Prostate gland (tissue), 2 donors: ENCODE measurements around the gene CYTH2.

Experiments
- CTCF ChIP-seq, 4 experiments: fragments of 200-600 bp in 2 of 4; fragments of 450-650 bp in 2 of 4; sonication (generic) in 2 of 4; IDR thresholded peaks; 1 replicate in 3 of 4; 2 replicates in 1 of 4; pipeline ENCODE4 v1.5.1; 2016 to 2019; ENCODE audit warnings: antibody characterized with exemption in 4 of 4, mild to moderate bottlenecking in 2 of 4, moderate library complexity in 2 of 4
- POLR2A ChIP-seq: fragments of 450-650 bp; IDR thresholded peaks from one replicate; pipeline ENCODE4 v1.6.1; 2016; ENCODE audit warnings: antibody characterized with exemption, mild to moderate bottlenecking
- POLR2AphosphoS5 ChIP-seq: sonication (generic); formaldehyde crosslinking; IDR thresholded peaks from one replicate; pipeline ENCODE4 v1.6.1; 2017; ENCODE audit warnings: antibody characterized with exemption

- TF ChIP-seq CTCF (IDR thresholded peaks at IDR 0.05) (no peak), POLR2A (peak; percentile 90), POLR2AphosphoS5 (peak; percentile 78)
These were observed 24.0 kb downstream of the CYTH2 start for GRCh38 chr19:48492925-48493717.
